C4-2B (cell line): ENCODE data around the gene RING1.

ENCODE experiments used
- H3K27ac ChIP-seq: fragments of 450-650 bp; 2 replicates; pipeline ENCODE4 v1.5.1; 2017
- ZFX ChIP-seq: fragments of 450-650 bp; IDR thresholded peaks from 2 replicates; pipeline ENCODE4 v1.6.1; 2017
- TF ChIP-seq, protein P1 (sequence below): fragments of 450-650 bp; conservative IDR thresholded peaks from 2 replicates; pipeline ENCODE4 v1.5.1; 2017; ENCODE audit warnings: mild to moderate bottlenecking

Gene RING1

DNA sequence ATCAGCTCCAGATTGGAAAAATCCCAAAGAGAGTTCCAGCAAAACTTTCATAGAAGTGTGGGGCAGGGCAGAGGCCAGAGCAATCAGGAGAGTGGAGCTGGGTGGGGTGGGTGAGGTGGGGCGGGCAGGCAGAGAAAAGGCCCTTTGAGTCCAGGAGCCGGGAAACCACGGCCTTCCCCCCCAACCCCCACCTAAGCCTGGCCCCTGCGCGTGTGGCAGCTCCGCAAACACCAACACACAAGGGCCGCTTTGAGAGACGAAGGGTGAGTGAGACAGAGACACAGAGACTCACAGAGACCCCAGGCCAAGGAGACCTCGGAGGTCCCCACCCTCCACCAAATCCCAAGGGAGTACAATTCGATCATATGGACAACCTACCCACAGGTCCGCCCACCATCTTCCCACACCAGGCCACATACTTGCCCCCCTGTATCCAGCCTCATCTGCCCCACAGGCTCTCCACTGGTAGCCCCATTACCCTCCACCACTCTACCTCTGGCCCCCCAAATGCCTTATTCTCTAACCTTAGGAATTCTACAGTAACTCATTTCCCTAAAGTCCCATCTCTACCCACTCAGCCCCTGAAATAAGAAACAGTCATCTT lies 17.7 kb upstream of the RING1 start:
- TF ChIP-seq, protein P1, sequence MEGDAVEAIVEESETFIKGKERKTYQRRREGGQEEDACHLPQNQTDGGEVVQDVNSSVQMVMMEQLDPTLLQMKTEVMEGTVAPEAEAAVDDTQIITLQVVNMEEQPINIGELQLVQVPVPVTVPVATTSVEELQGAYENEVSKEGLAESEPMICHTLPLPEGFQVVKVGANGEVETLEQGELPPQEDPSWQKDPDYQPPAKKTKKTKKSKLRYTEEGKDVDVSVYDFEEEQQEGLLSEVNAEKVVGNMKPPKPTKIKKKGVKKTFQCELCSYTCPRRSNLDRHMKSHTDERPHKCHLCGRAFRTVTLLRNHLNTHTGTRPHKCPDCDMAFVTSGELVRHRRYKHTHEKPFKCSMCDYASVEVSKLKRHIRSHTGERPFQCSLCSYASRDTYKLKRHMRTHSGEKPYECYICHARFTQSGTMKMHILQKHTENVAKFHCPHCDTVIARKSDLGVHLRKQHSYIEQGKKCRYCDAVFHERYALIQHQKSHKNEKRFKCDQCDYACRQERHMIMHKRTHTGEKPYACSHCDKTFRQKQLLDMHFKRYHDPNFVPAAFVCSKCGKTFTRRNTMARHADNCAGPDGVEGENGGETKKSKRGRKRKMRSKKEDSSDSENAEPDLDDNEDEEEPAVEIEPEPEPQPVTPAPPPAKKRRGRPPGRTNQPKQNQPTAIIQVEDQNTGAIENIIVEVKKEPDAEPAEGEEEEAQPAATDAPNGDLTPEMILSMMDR = no peak
- no peak for TF ChIP-seq ZFX
- H3K27ac ChIP-seq = no peak overlapping the region

DNA sequence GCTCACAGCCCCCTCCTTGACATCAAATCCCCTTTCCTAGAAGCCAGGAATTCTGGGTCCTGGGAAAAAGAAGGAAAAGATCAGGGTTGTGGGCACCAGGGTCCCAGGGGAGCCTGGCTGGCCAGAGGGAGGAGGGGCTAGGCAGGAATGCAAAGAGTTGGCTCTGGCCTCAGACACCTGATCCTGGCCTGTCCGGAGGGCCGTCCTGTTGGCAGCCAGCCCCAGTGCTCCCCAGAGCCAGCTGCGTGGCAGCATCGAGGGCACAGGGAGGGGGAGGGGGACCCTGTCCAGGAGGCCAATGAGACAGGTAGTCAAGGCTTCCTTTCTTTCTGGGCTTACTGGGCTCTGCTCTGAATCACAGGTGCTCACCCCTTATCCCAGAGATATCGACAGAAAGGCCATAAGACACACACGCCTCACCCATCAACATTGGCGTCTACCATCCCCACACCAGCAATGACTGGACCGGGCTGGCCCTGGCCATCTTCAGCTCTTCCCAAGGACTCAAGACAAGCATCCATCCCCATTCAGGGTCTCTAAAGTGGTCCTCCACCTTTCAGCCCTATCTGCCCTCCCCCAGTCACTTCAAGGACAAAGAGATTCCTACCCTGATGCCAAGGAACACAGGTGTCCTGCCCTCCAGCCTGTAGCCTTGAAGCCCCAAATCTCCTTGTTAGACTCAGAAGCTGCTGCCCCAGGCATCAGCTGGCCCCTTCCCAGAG lies 16.8 kb upstream of the RING1 start:
- H3K27ac ChIP-seq = no peak overlapping the region
- no peak for TF ChIP-seq ZFX
- TF ChIP-seq, protein P1 = no peak

DNA sequence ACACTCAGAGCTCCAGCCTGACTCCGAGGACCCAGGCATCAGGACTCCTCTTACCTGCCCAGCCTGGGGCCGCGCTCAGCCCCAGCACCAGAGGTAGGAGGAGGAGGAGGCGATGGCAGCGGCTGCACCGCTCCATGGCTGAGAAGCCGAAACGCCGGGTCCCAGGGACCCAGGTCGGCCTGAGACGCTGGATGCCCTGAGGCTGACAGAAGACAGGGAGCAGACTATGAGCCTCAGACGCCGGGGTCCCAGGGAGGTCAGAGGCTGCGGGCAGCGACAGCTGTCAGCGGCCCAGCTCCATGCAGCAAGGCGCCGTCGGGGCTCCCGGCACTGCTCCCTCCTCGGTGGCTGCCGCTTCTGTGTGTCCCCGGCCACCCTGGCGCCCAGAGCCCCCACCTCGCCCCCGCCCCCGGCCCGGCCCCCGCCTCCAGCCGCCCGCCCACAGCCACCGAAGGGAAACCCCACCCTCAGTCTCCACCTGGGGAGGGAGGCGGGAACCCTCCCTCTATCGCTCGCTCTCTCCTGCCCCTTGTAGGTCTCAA lies 16.1 kb upstream of the RING1 start, which contains the start of gene COL11A2:
TSS of gene COL11A2 (minus strand) at position 363 of the 542 bp plus-strand sequence. CDS start at position 136, 227 bp downstream.
- TF ChIP-seq, protein P1 = no peak
- no peak for TF ChIP-seq ZFX
- no peak within 1 kb of the TSS for H3K27ac ChIP-seq

DNA sequence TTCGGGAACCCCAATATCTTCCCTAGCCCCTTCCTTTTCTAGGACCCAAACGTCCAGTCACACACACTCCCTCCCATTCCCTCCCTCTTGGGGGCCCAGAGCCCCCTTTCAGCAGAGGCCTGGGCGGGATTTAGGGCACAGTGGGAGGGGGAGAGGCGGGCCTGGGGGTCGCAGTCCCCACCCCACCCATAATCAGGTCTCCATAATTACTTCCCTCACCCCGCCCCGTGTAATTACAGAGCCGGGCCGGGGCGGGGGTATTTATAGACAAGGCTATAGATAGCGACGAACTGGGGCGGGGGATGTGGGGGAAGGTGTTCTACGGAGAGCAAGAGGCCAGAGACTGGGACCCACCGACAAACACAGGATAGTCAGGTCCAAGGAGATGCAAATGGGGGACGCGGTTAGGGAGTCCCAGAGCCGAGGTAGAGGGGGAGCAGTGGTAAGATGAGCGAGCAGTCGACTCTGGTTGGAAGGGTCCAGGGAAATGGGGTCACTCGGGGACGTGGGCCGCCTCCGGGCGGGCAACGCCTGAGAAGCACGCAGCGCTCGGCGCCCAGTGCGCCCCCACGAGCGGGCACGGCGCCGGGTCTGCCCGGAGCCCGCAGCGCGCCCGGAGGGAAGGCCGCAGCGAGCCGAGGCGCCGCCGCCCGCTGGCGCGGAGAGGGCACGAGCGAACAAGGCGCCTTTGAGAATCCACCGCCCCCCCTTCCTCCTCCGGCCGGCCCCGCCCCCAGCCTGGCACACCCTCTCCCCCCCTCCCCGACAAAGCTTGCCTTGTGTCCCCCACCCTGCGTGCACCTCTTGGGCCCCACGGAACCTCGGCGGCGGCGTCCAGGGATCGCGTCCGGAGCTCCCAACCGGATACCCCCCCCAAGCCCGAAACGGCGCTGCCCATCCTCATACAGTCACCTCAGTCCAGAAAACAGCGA lies 15.4 kb upstream of the RING1 start:
- no peak overlapping the region for H3K27ac ChIP-seq
- TF ChIP-seq, protein P1 = no peak

DNA sequence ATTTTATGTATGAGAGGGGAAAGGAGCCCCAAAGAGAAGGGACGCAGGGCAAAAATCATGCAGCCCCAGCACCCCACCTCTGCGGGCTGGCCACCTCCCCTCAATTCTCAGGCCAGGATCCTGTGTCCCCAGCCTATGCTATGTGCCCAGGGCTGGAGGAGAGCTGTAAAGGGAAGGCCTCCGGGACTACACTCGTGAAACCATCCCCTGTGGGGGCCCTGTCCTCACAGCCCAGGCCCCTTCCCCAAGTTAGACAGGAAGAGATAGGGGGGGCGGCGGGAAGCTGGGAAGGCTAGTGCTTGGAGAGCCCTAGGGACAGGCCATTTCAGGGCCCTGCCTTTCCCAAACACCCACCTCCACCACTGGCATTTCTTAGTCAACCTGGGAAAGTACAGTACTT lies 14.7 kb upstream of the RING1 start:
- H3K27ac ChIP-seq = no peak overlapping the region
- TF ChIP-seq, protein P1 = no peak
- TF ChIP-seq ZFX = no peak

DNA sequence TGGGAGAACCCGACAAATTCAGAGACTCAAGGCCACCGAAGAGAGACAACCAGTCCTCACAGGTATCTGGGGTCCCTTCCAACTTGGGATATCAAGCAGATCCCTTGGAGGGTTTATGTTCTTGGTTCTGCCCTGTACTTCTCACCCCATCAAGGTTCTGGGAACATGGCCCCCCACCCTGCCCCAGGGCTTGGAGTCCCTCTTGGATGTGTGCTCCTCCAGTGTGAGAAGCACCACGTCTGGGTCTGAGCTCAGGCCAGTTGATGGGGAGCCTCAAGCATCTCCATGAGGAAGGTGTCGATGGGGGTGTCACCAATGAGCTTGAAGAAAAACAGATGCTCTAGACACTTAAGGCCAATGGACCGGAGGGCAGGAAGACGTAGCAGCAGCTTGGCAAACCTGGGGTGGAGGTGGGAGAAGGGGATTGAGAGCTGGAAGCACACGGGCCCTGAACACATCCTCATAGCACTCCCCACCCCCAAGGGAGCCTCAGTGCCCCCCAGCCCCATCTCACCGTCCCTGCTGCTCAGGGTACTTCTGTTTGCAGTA lies 13.8 kb upstream of the RING1 start:
- TF ChIP-seq ZFX = no peak
- TF ChIP-seq, protein P1 = no peak
- no peak overlapping the region for H3K27ac ChIP-seq
